Thyroid gland (tissue), 4 donors: Measurements from ENCODE around the gene TOLLIP.

Experiments used
- CTCF ChIP-seq, 6 experiments: fragments of 200-600 bp in 3 of 6; fragments of 450-650 bp in 3 of 6; sonication (generic) in 3 of 6; IDR thresholded peaks; one replicate each; pipeline ENCODE4 v1.5.1; 2016 to 2019; ENCODE audit warnings: antibody characterized with exemption in 6 of 6, mild to moderate bottlenecking in 2 of 6, inconsistent platforms in 1 of 6, moderate library complexity in 1 of 6
- POLR2A ChIP-seq, 2 donors: fragments of 450-650 bp; IDR thresholded peaks; one replicate each; pipeline ENCODE4 v1.6.1; 2017; ENCODE audit warnings: antibody characterized with exemption in 2 of 2, mild to moderate bottlenecking in 2 of 2, moderate library complexity in 1 of 2

GRCh38 chr11:1257366-1257765, 52.1 kb downstream of the TOLLIP start:
- TF ChIP-seq CTCF (IDR thresholded peaks at IDR 0.05) = no peak
- no peak for TF ChIP-seq POLR2A (IDR thresholded peaks at IDR 0.05)
